PC-9 (cell line): ENCODE data around the gene MSLN.

Experiments used
- EZH2 ChIP-seq: fragments of 200-600 bp; sonication (generic); IDR thresholded peaks from 2 replicates; pipeline ENCODE4 v1.8.0; 2017; ENCODE audit warnings: antibody characterized with exemption, low read depth
- TF ChIP-seq, protein P1 (sequence below): fragments of 200-600 bp; sonication (generic); conservative IDR thresholded peaks from 2 replicates; pipeline ENCODE4 v1.6.1; 2017; ENCODE audit warnings: mixed run types, antibody characterized with exemption, mild to moderate bottlenecking, moderate library complexity

DNA sequence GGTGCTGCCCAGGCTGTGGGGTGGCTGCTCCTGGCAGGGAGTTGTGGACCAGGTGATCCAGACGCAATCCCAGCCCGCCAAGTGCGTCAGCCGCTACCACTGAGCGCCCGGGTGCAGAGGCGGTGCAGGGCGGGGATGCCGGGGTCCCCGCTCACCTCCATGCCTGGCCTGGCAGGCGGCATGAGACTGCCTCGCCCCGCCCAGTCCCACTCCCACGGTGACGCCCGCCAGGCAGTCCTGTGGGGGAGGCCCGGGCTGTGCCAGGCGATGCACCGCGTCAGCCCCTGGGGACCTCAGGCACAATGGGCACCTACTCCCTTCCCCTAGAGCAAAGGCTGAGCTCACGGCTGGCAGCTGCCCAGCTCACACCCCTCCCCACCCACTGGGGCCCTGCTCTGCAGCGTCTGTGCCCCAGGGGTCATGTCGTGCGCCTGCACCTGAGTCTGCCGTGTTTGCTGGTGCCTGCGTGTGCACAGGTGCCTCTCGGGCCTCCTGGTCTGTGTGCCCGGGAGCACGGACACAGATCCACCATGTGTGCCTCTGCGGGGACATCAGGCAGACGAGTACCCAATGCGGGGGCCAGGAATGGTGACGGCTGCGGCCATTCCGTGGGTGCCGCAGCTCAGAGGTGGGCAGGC is 22.4 kb downstream of the MSLN start:
- TF ChIP-seq, protein P1, sequence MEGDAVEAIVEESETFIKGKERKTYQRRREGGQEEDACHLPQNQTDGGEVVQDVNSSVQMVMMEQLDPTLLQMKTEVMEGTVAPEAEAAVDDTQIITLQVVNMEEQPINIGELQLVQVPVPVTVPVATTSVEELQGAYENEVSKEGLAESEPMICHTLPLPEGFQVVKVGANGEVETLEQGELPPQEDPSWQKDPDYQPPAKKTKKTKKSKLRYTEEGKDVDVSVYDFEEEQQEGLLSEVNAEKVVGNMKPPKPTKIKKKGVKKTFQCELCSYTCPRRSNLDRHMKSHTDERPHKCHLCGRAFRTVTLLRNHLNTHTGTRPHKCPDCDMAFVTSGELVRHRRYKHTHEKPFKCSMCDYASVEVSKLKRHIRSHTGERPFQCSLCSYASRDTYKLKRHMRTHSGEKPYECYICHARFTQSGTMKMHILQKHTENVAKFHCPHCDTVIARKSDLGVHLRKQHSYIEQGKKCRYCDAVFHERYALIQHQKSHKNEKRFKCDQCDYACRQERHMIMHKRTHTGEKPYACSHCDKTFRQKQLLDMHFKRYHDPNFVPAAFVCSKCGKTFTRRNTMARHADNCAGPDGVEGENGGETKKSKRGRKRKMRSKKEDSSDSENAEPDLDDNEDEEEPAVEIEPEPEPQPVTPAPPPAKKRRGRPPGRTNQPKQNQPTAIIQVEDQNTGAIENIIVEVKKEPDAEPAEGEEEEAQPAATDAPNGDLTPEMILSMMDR = no peak
- no peak for TF ChIP-seq EZH2
